DMS153 treated with DMSO at 0.1 percent for 48 hours (cell line): ENCODE measurements around the gene KCND2.

ENCODE experiments used
- DNase-seq: peaks from one replicate; lab custom pipeline; 2025; ENCODE audit not compliant: unreplicated experiment; lab: John Stamatoyannopoulos, UW

The KCND2 gene

GRCh38 chr7:120797026-120797645 is 524.2 kb downstream of the KCND2 start:
- DNase-seq, result no peak

GRCh38 chr7:120799147-120799546 is 526.2 kb downstream of the KCND2 start:
- DNase-seq, result no peak
